Parathyroid adenoma (tissue), 2 donors: ENCODE data around the gene LARP1B.

Source experiments
- H2AFZ ChIP-seq: fragments of 300-600 bp; sonication (generic); one replicate; pipeline ENCODE4 v1.7.0; 2017; ENCODE audit warnings: antibody characterized with exemption, mild to moderate bottlenecking
- H3K27ac ChIP-seq: fragments of 300-600 bp; sonication (generic); one replicate; pipeline ENCODE4 v1.7.0; 2017
- H3K27me3 ChIP-seq: fragments of 300-600 bp; sonication (generic); one replicate; pipeline ENCODE4 v1.7.0; 2017; ENCODE audit warnings: low read length; ENCODE audit not compliant: control insufficient read depth, insufficient read depth
- H3K36me3 ChIP-seq: fragments of 300-600 bp; sonication (generic); one replicate; pipeline ENCODE4 v1.7.0; 2017; ENCODE audit warnings: low read length; ENCODE audit not compliant: control insufficient read depth, insufficient read depth
- H3K4me1 ChIP-seq: fragments of 300-600 bp; sonication (generic); one replicate; pipeline ENCODE4 v1.7.0; 2017; ENCODE audit warnings: control low read depth
- H3K4me2 ChIP-seq: fragments of 300-600 bp; sonication (generic); one replicate; pipeline ENCODE4 v1.7.0; 2017; ENCODE audit warnings: low read length
- H3K4me3 ChIP-seq: fragments of 300-600 bp; sonication (generic); one replicate; pipeline ENCODE4 v1.7.0; 2017; ENCODE audit warnings: low read depth, low read length
- H3K79me2 ChIP-seq: fragments of 300-600 bp; sonication (generic); one replicate; pipeline ENCODE4 v1.7.0; 2017; ENCODE audit warnings: control low read depth
- H3K9ac ChIP-seq: fragments of 300-600 bp; sonication (generic); one replicate; pipeline ENCODE4 v1.7.0; 2017; ENCODE audit warnings: mild to moderate bottlenecking
- H3K9me3 ChIP-seq: fragments of 300-600 bp; sonication (generic); one replicate; pipeline ENCODE4 v1.7.0; 2017; ENCODE audit warnings: low read length; ENCODE audit not compliant: control insufficient read depth
- TF ChIP-seq, protein P1 (sequence below): fragments of 300-600 bp; sonication (generic); IDR thresholded peaks from one replicate; pipeline ENCODE4 v1.7.0; 2017; ENCODE audit warnings: antibody characterized with exemption, mild to moderate bottlenecking
- donor health status: primary hyperparathyroidism.

Gene LARP1B

DNA sequence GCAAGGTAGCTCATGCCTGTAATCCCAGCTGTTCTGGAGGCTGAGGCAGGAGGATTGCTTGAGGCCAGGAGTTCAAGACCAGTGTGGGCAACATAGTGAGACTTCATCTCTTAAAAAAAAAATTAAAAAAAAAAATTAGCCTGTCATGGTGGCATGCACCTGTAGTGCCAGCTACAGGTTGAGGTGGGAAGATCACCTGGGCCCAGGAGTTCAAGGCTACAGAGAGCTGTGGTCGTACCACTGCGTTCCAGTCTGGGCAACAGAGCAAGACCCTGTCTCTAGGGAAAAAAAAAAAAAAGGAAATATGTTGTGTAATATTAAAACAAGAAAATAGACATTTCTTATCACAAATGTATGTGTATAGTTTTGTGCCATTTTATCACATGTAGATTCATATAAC is 97.8 kb downstream of the LARP1B start:
- H3K36me3 ChIP-seq, result no peaks in the 10 kb centered on the region
- no peaks in the 10 kb centered on the region for H3K9me3 ChIP-seq
- no peak overlapping the region for H3K27ac ChIP-seq
- no peak overlapping the region for H3K4me2 ChIP-seq
- H3K9ac ChIP-seq, result no peak overlapping the region
- H3K27me3 ChIP-seq, result no peaks in the 10 kb centered on the region
- H3K4me3 ChIP-seq, result no peak overlapping the region
- no peaks in the 10 kb centered on the region for H3K79me2 ChIP-seq
- TF ChIP-seq, protein P1, sequence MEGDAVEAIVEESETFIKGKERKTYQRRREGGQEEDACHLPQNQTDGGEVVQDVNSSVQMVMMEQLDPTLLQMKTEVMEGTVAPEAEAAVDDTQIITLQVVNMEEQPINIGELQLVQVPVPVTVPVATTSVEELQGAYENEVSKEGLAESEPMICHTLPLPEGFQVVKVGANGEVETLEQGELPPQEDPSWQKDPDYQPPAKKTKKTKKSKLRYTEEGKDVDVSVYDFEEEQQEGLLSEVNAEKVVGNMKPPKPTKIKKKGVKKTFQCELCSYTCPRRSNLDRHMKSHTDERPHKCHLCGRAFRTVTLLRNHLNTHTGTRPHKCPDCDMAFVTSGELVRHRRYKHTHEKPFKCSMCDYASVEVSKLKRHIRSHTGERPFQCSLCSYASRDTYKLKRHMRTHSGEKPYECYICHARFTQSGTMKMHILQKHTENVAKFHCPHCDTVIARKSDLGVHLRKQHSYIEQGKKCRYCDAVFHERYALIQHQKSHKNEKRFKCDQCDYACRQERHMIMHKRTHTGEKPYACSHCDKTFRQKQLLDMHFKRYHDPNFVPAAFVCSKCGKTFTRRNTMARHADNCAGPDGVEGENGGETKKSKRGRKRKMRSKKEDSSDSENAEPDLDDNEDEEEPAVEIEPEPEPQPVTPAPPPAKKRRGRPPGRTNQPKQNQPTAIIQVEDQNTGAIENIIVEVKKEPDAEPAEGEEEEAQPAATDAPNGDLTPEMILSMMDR, result no peak
- H3K4me1 ChIP-seq, result no peaks in the 10 kb centered on the region
- no peak overlapping the region for H2AFZ ChIP-seq

DNA sequence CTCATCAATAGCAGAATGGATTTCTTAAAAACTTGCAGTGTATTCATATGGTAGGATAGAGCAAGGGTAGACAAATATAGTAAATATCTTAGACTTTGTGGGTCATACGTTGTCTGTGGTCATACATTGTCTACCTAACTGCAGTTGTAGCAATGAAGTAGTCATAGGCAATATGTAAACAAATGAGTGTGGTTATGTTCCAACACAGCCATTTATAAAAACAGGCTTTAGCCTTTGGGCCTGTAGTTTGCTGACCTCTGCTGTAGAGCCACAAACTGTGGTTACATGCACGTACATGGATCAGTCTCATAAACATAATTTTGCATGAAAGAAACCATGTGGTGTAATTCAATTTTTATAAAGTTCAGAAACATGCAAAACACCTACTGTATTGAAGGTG is 98.9 kb downstream of the LARP1B start:
- no peaks in the 10 kb centered on the region for H3K36me3 ChIP-seq
- no peak overlapping the region for H2AFZ ChIP-seq
- H3K27ac ChIP-seq, result no peak overlapping the region
- H3K79me2 ChIP-seq, result no peaks in the 10 kb centered on the region
- no peak overlapping the region for H3K4me3 ChIP-seq
- no peak overlapping the region for H3K4me2 ChIP-seq
- H3K9ac ChIP-seq, result no peak overlapping the region
- H3K9me3 ChIP-seq, result no peaks in the 10 kb centered on the region
- TF ChIP-seq, protein P1, result no peak
- H3K4me1 ChIP-seq, result no peaks in the 10 kb centered on the region
- H3K27me3 ChIP-seq, result no peaks in the 10 kb centered on the region

DNA sequence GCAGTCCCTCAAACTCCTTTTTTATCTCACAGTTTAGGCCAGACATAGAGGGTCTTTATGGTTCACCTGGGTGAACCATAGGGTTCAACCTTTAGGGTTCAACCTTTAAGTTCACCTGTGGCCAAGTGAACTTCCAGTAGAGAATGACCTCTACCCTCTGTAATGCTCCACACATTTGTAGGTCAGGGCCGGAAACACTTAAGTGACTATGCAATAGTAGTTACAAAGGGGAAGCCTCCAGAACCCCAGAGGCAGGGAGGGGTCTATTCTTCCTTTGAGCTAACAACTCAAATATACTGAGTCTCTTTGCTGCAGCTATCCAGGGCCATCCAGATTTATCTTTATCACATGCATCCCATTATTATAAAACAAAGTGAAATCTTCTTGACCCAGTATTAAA is 100.0 kb downstream of the LARP1B start:
- H3K9ac ChIP-seq, result no peak overlapping the region

DNA sequence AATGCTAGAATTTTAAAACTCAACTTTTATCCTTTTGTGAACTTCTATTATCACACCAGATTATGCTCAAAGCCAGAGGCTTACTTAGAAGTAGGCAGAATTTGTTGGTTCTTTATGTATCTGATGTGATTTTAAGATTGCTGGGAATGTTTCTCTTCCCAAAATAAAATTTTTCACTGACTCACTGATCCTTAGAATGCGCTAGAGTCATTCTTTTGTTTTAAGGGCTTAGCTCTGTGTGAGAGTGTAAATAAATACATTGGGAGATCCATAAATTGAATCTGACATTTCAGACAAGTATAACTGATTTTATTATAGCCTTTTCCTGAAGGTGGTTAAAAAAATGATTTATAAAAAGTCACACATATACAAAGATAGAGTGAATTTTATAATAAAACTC is 101.3 kb downstream of the LARP1B start:
- Histone ChIP-seq H3K4me2 (no peak overlapping the region), H2AFZ (no peak overlapping the region), H3K36me3 (no peaks in the 10 kb centered on the region), H3K4me1 (no peaks in the 10 kb centered on the region), H3K27ac (no peak overlapping the region), H3K79me2 (no peaks in the 10 kb centered on the region), H3K27me3 (no peaks in the 10 kb centered on the region), H3K9me3 (no peaks in the 10 kb centered on the region), H3K4me3 (no peak overlapping the region), H3K9ac (no peak overlapping the region)
- TF ChIP-seq, protein P1, result no peak

More for the DNA sequence above, 100.0 kb downstream of the LARP1B start:
- Histone ChIP-seq H3K27me3 (no peaks in the 10 kb centered on the region), H3K36me3 (no peaks in the 10 kb centered on the region), H3K27ac (no peak overlapping the region), H2AFZ (no peak overlapping the region), H3K4me1 (no peaks in the 10 kb centered on the region), H3K79me2 (no peaks in the 10 kb centered on the region), H3K4me3 (no peak overlapping the region), H3K4me2 (no peak overlapping the region), H3K9me3 (no peaks in the 10 kb centered on the region)
- TF ChIP-seq, protein P1, result no peak
